Esophagus mucosa (tissue), 1 donor: ENCODE measurements around the gene CFAP54. TPM values are rescaled to one million over a fixed set of nuclear protein-coding genes. Genes with fewer than 3 reads are reported as not detected.
"Not testable (repeated sequence)": the region's sequence is repeated elsewhere in the genome, so short reads cannot be mapped to it uniquely, and the experiment has no call there.

ENCODE experiments used
- ATAC-seq: fragments of 200-7000 bp; cut with Tn5 transposase; one replicate; pipeline ENCODE4 v1.9.1; 2020
- total RNA-seq: library from RNA; stranded (reverse); gene quantifications from one replicate; pipeline ENCODE4 v1.2.4, GENCODE V29; 2023
- donor health status: DM: yes; HTN: yes; CAD: no.

CFAP54 gene, protein sequence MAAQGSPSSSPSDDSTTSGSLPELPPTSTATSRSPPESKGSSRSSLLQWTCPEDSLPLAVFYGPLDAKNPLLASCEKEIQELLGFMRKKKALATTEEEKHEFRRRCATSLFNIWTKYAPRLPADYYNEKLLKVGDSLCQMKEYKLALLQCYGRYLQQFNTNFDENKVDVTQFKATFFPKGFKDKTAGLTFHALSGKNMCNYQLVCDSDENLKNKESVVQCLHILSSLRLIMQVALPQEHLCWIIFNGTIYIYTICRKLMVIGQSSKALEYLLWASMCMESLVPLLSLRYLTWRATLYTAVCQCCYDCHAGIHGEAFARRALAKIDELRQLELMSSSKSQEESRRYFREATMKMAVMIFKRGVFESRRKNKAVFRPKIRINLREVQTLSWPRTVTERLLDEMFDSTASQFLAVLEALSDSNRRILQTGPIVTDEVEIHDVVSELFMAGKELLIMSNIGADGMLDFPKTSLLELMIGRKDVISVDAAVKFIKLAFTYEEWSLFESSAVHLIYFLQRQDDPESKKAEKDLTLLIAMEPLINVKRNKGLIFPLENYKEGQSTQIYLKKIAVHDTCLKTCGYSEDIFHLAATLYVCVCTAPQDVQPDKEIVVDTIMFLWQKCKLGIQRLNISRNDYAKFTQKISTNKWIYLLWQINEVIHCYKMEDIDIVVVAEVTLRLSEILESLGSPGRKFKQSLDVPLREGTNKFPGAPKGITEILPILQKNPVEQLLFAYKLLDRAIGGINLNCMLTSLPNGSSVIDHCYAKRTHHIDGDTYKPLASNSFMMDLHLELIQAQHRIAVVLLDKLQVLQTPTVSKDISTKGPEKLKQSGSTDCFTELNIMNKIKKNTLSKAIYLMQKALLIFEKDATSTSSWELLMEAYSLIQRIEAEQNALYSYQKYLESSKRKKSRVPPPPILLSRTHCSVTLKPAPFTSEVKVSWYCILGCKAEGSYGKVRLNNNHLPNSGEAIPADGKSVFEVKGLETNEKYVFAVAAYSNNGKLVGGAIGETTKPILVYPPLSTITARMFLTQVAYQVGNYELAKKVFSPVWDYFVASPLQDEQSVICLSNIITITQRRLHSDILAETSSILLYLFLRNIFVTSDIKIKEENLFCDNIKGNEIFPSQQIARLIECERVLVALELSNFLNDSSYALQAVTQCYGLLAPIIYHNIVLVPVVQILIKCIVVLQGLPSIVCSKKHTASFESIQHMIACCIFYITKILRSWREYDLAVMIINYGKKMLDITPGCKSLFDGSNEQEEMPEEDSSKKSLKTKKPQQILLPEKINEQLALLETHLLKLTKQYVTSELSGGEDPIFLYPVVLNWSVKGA (N-terminal part only)
- total RNA-seq = 0.28 TPM

DNA sequence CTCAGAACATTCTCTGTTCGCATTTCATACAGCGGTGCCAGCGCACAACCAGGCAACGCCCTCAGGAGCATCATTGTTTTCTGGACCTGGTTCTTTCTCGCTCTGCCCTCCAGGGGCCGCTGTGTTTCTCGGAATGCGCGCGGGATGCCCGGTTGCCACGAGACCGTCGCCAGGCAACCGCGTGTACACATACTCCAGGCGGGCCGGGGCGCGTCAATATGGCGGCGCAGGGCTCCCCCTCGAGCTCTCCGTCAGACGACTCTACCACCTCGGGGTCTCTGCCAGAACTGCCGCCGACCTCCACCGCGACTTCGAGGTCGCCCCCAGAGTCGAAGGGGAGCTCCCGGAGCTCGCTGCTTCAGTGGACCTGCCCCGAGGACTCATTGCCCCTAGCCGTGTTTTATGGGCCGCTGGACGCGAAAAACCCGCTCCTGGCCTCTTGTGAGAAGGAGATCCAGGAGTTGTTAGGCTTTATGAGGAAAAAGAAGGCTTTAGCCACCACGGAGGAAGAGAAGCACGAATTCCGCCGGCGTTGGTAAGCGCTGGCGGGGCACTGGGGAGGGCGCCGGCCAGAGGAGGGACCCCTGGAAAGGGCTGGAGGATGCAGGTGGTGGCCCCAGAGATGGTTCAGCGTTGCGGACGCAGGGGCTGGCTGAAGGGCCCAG is at the start of gene CFAP54:
Gene CFAP54, plus strand, starts transcription at position 186 of the 665 bp plus-strand sequence. Its CDS starts 33 bp downstream, at position 219.
- peak; percentile 98 for ATAC-seq

- no peak for ATAC-seq
Observed at GRCh38 chr12:96441816-96442215, 47.6 kb upstream of the CFAP54 start.

- no peak for ATAC-seq
Observed at GRCh38 chr12:96442906-96443305, 46.5 kb upstream of the CFAP54 start.

- no peak for ATAC-seq
Observed at GRCh38 chr12:96444399-96444798, 45.0 kb upstream of the CFAP54 start.

- peak; percentile 84 for ATAC-seq
Observed at GRCh38 chr12:96445691-96446583, 43.4 kb upstream of the CFAP54 start.

DNA sequence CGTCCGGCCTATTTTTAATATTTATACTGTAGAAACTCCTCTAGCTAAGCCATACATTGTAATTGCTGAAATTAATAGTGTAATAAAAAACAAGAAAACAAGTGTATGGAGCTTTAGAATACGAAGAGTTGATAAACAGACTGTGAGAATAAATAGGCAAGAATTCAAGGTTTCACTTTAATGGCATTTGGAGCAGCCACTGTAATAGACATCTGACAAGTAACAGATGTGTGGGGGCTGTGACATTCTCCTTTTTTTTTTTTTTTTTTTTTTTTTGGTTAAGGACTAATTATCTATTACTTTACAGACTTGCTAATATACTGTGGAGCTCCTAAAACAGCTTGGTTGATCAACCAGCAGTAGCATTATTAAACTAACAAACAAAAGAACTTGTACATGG is 42.1 kb upstream of the CFAP54 start:
- no peak for ATAC-seq

GRCh38 chr12:96448300-96448699 is 41.1 kb upstream of the CFAP54 start:
- no peak for ATAC-seq

- no peak for ATAC-seq
Observed at GRCh38 chr12:96452261-96452922, 37.0 kb upstream of the CFAP54 start.

DNA sequence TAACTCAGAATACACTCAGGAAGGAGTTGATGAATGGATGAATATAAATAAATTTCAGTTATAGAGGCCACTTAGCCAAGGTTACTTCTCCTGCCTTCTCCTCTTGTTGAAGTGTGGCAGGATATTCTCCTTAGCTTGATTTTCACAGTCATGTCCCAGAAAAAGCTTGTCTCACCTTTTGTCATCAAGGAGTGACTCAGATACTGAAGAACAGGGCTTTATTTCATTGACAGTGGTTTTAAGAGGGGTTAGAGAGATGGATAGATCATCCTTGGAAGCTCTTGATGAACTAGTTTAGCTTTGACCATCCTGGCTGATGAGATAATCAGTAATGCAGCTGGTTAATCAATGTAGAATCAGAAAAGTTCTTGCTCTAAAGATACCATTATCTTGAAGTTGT is 35.0 kb upstream of the CFAP54 start:
- ATAC-seq = peak; percentile 46

DNA sequence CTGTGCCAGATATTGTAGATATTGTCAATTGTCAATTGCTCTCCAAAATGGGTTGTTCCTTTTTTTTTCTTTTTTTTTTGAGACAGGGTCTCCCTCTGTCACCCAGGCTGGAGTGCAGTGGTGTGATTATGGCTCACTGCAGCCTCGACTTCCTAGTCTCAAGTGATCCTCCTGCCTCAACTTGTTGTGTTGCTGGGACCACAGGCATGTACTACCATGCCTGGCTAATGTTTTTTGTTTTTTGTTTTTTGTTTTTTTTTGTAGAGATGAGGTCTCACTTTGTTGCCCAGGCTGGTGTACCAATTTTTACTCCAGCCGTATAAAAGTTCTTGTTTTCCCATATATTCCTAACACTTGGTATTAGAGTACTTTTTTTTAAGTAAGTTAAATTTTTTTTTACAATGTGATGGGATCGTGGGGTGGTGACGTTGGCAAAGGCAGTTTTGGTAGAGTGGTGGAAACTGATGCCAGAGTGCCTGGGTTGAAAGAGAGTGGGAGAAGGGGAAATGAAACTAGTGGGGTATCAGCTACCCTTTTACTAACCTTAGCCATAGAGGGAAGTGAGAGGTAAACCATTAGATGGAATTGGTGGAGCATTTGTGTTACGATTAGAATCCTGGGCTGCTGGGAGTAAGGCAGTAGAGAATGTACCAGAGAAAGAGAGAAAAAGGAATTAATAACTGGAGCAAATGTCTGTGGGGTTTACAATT is 33.0 kb upstream of the CFAP54 start:
- no peak for ATAC-seq

- ATAC-seq = peak; percentile 86
Observed at GRCh38 chr12:96457191-96457930, 32.0 kb upstream of the CFAP54 start.

DNA sequence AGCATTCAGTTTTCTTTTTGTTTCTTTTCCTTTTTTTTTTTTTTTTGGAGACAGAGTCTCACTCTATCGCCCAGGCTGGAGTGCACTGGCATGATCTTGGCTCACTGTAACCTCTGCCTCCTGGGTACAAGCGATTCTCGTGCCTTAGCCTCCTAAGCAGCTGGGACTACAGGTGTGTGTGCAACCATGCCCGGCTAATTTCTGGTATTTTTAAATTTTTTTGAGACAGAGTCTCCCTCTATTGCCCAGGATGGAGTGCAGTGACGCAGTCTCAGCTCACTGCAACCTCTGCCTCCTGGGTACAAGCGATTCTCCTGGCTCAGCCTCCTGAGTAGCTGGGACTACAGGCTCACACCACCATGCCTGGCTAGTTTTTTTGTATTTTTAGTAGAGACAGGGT is 30.1 kb upstream of the CFAP54 start:
- ATAC-seq = not testable (repeated sequence)

DNA sequence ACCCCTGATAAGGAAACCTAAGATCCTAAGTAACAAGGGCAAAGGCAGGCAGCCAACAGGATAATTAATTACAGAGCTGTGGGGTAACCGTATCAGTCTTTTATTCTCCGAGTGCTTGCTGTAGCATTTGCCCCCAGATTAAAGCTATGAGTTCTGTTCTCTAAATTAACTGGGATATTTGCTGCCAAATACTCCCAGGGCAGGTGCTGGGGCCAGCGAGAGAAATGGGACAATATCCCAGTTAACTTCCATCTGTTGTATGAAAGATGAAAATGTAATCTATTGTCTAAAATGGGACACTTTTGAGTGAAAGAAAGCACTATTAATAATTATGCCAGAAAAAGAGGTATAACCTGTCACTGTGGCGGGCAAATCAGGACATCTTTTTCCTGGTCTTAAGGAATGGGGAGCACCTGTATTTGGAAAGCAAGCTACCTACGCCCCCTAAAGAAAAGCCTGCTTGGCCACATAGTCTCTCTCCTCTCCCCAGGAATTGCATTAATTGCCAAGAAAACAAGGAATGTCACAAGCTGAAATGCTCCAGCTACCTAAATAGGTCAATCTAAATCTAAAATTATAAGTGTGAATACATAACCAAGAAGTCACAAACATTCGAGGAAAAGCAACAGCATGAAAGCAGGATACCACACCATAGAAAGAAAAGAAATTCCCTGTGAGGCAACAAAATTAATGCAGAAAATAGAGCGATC is 26.7 kb upstream of the CFAP54 start:
- no peak for ATAC-seq

GRCh38 chr12:96465896-96466295 is 23.5 kb upstream of the CFAP54 start:
- ATAC-seq = no peak

DNA sequence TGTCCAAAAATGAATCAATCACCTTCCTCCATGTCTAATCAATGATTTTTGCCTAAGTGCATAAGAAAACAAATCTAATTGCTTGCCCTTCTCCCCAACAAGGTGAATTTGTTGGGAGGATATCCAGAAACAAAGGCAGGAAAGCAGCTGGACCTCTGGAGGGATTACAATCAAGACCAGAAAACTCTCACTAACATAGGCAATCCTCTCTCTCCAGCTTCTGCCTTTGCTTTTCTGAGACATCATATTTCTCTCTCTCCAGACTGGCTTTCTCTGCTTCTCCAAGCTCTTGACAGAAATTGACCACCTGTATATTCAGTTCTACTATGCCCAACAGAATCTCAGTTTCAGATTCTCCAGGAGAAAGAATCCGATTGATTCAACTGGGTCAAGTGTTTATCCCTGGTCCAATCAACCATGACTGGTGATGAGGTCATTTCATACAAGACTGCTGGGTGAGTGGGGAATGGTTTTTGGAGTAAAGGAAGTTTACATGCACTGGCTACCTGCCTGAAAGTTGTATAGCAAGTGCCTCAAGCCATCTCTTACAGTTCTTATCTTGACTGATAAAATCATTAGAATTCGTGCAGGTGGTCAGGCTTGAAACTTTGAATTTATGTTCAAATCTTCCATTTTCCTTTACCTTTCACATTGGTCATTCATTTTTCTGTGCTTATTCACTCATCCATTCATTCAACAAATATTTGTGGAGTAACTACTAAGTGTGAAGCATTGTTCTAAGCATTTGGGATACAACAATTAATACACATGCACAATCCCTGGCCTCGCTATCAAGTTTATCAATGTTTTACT is 22.2 kb upstream of the CFAP54 start:
- no peak for ATAC-seq

DNA sequence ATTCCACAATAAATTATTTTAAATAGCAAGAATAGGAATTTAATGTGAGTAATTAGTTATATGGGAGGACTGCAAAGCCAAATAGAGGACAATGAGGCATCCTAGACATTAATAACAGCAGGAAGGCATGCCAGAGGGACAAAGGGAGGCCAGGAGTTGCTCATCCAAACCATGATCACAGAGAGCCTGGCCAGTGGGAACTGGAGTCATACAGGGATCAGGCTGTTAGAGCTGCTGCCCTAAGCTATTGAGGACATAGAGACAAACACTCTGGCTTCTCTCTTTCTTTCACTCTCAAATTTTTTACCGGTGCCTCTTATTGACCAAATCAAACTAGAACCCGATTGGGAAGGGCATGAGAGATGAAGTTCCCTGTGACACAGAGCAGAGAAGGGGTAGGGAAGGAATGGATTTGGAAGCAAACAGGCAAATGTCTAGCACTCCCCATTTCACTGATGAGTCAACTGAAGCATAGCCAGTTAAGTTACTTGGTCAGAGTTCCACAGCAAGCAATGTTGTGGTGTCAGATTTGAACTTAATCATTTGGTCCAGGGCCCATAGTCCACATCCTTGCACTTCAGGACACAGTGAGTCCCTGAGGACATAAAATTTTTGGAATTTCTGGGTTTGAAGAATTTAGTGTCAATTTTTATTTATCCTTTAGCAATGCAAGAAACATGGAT is 17.9 kb upstream of the CFAP54 start:
- ATAC-seq = peak; percentile 63

DNA sequence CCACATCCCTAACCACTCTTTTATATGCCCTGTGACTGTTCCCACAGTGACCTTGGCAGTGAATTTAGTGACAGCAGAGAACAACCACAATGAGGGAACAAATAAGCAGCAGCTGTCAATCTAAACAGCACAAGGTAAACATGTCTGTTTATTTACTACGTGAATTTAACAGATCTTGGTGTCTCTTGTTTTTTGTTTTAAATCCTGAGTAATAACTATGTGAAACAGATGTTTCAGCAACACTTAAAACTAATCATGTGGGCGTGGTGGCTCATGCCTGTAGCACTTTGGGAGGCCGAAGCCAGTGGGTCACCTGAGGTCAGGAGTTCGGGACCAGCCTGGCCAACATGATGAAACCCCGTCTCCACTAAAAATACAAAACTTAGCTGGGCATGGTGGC is 17.0 kb upstream of the CFAP54 start:
- ATAC-seq = no peak
